Panc1 (cell line): Measurements from ENCODE around the gene HOXB7. TPM values are rescaled to one million over a fixed set of nuclear protein-coding genes. Genes with fewer than 3 reads are reported as not detected.
A peak's percentile ranks its signal among the peaks of the same experiment; 100 is the strongest.

Experiments
- ATAC-seq: fragments of 200-7000 bp; cut with Tn5 transposase; 2 replicates; pipeline ENCODE4 v1.9.1; 2020; ENCODE audit warnings: mild to moderate bottlenecking, moderate library complexity
- BruUV-seq: library from RNA; stranded (reverse); fragments of 400-500 nt; replicated peaks from 2 replicates; lab custom pipeline; 2021; lab: Mats Ljungman, UMichigan
- CTCF ChIA-PET: fragments of 300-600 bp; sonication (Branson Sonifier 250); formaldehyde crosslinking; loops from one replicate; lab custom pipeline; 2022; ENCODE audit warnings: antibody characterized with exemption; lab: Charles Lee
- POLR2A ChIA-PET: fragments of 300-600 bp; sonication (Branson Sonifier 250); formaldehyde crosslinking; loops from one replicate; lab custom pipeline; 2022; ENCODE audit warnings: antibody characterized with exemption; lab: Charles Lee
- DNase-seq: peaks from one replicate; pipeline ENCODE4 v3.0.0-alpha.2; 2010; ENCODE audit warnings: low read depth, low spot score
- H3K27ac ChIP-seq: 2 replicates; pipeline ENCODE4 v1.5.1; 2011; ENCODE audit warnings: mild to moderate bottlenecking, low read length, inconsistent platforms
- H3K27me3 ChIP-seq: fragments of 200-500 bp; sonication (Bioruptor generic); 2 replicates; pipeline ENCODE4 v1.6.0; 2014; ENCODE audit warnings: low read length, inconsistent platforms; ENCODE audit not compliant: control insufficient read depth, insufficient read depth
- H3K36me3 ChIP-seq: fragments of 200-500 bp; sonication (Bioruptor generic); 2 replicates; pipeline ENCODE4 v1.5.1; 2014; ENCODE audit warnings: inconsistent platforms, mild to moderate bottlenecking, low read length, moderate library complexity; ENCODE audit not compliant: control insufficient read depth, insufficient read depth
- H3K4me1 ChIP-seq: 2 replicates; pipeline ENCODE4 v1.5.1; 2011; ENCODE audit warnings: inconsistent platforms, mild to moderate bottlenecking, low read length, moderate library complexity; ENCODE audit not compliant: control insufficient read depth, insufficient read depth
- H3K4me3 ChIP-seq, 2 experiments: 2 replicates each; pipeline ENCODE4 v1.5.1; 2011 to 2012; ENCODE audit warnings: low read depth in 2 of 2, low read length in 2 of 2, mild to moderate bottlenecking in 2 of 2, inconsistent platforms in 1 of 2, moderate library complexity in 1 of 2
- H3K9me3 ChIP-seq: fragments of 200-500 bp; sonication (Bioruptor generic); 2 replicates; pipeline ENCODE4 v1.5.1; 2014; ENCODE audit warnings: low read depth, mild to moderate bottlenecking, inconsistent platforms, low read length, moderate library complexity; ENCODE audit not compliant: control insufficient read depth, insufficient read depth
- CTCF ChIP-seq: fragments of 450-650 bp; IDR thresholded peaks from 2 replicates; pipeline ENCODE4 v1.5.1; 2017; ENCODE audit warnings: mild to moderate bottlenecking
- POLR2AphosphoS5 ChIP-seq: IDR thresholded peaks from 2 replicates; pipeline ENCODE4 v1.6.1; 2012; ENCODE audit warnings: mild to moderate bottlenecking, low read depth, low read length, moderate library complexity
- REST ChIP-seq, 2 experiments: IDR thresholded peaks; 2 replicates each; pipeline ENCODE4 v1.6.1; 2011 to 2012; ENCODE audit warnings: low read depth in 2 of 2, control low read depth in 1 of 2, low read length in 1 of 2, mild to moderate bottlenecking in 1 of 2, moderate library complexity in 1 of 2; ENCODE audit not compliant: insufficient read depth in 1 of 2
- SIN3A ChIP-seq: IDR thresholded peaks from 2 replicates; pipeline ENCODE4 v1.6.1; 2012; ENCODE audit warnings: low read depth, mild to moderate bottlenecking, low read length, moderate library complexity, borderline replicate concordance; ENCODE audit not compliant: insufficient read depth
- TCF7L2 ChIP-seq: IDR thresholded peaks from 2 replicates; pipeline ENCODE4 v1.6.1; 2011; ENCODE audit warnings: mild to moderate bottlenecking, low read depth, low read length, inconsistent platforms
- in situ Hi-C: cut with HindIII; loops from 2 replicates; pipeline ENCODE4 v1.10.0; 2016; ENCODE audit warnings: low sequenced_read_pairs, low pct_unique_long_range_greater_than_20kb
- intact Hi-C: fragments of 100-400 bp; cut with micrococcal nuclease; formaldehyde crosslinking; loops from one replicate; pipeline ENCODE4 v1.10.0; 2022; ENCODE audit not compliant: unreplicated experiment
- total RNA-seq: library from RNA; stranded (reverse); gene quantifications from one replicate; pipeline ENCODE4 v1.2.1, GENCODE V29; 2021; ENCODE audit not compliant: unreplicated experiment

Gene HOXB7
- total RNA-seq, 1 experiment from 2014 or later = 44.0 TPM

- DNase-seq (no peak), ATAC-seq (no peak)
- no TSS peak for BruUV-seq
- Histone ChIP-seq H3K9me3 (no peaks in the 10 kb centered on the region), H3K36me3 (no peaks in the 10 kb centered on the region), H3K4me3 (peak overlapping the region; percentile 70 to 99), H3K27ac (peak overlapping the region; percentile 99), H3K27me3 (no peaks in the 10 kb centered on the region), H3K4me1 (peaks cover 75% of the 10 kb centered on the region)
- in situ Hi-C loops (no loop called here), intact Hi-C loops (no loop called here)
- ChIA-PET POLR2A (interaction anchor here (0.7 to 0.8 kb wide), 4 partner anchors 21 to 110 kb away, joined by 3 to 7 read pairs (median 4); no protein-coding TSS in a partner anchor), CTCF (interaction anchor here (0.6 to 2.0 kb wide), 4 partner anchors 58 to 371 kb away, joined by 3 to 6 read pairs (median 4); no protein-coding TSS in a partner anchor)
- TF ChIP-seq SIN3A (peak; percentile 62; the same call in 1 of the 2 replicates), POLR2AphosphoS5 (no peak; the same call in 1 of the 2 replicates), TCF7L2 (no peak), REST (IDR thresholded peaks at IDR 0.05; ENCODE audit: insufficient read depth in 1 of 2, low read depth in 2 of 2, low read length in 1 of 2) (no peak), CTCF (no peak)
These were observed 24.2 kb downstream of the HOXB7 start for GRCh38 chr17:48586355-48587258.

GRCh38 chr17:48584223-48584741 lies 26.5 kb downstream of the HOXB7 start:
- Histone ChIP-seq H3K36me3 (no peaks in the 10 kb centered on the region), H3K9me3 (no peaks in the 10 kb centered on the region), H3K27ac (peak overlapping the region; percentile 99), H3K4me3 (peak overlapping the region; percentile 70 to 99), H3K4me1 (peaks cover 76% of the 10 kb centered on the region), H3K27me3 (no peaks in the 10 kb centered on the region)
- TF ChIP-seq CTCF = no peak
- no peak; the same call in 1 of the 2 replicates for TF ChIP-seq POLR2AphosphoS5
- no peak for TF ChIP-seq REST (IDR thresholded peaks at IDR 0.05; ENCODE audit: insufficient read depth in 1 of 2, low read depth in 2 of 2, low read length in 1 of 2)
- TF ChIP-seq SIN3A = no peak
- POLR2A ChIA-PET = interaction anchor here (1.4 kb wide), 1 partner anchor 9 kb away, joined by 3 read pairs; the partner anchor contains the start of gene HOXB5
- no TSS peak for BruUV-seq
- intact Hi-C loops (no loop called here), in situ Hi-C loops (no loop called here)
- CTCF ChIA-PET = interaction anchor here (0.5 to 1.6 kb wide), 2 partner anchors 32 to 321 kb away, joined by 3 to 4 read pairs; no protein-coding TSS in a partner anchor
- DNase-seq (no peak), ATAC-seq (no peak)
